ENCODE data around the gene NFYC. TPM values are rescaled to one million over a fixed set of nuclear protein-coding genes. Genes with fewer than 3 reads are reported as not detected.

The NFYC gene
- total RNA-seq, 1 donor from 2014 or later = 67.2 TPM

DNA sequence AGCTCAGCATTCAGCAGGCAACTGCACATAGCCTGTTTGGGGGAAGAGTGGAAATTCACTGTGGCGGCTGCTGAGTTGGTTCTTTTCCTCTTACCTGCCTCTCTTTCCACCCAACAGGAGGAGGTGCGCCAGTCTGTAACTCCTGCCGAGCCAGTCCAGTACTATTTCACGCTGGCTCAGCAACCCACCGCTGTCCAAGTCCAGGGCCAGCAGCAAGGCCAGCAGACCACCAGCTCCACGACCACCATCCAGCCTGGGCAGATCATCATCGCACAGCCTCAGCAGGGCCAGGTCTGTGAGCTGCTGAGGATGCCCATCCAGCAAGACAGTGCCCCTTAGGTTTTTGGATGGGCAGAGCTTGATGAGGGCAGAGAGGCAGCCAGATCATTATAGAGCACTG lies 66.5 kb downstream of the NFYC start:
- no peaks in the 10 kb centered on the region for H3K27me3 Mint-ChIP-seq (ENCODE audit: low read depth)
- H3K27ac Mint-ChIP-seq (ENCODE audit: unreplicated experiment) = no peak overlapping the region
- H3K36me3 Mint-ChIP-seq (ENCODE audit: low read depth) = peaks cover 7% of the 10 kb centered on the region
- no peak for DNase-seq (ENCODE audit: low read depth, low spot score)
- no peaks in the 10 kb centered on the region for H3K4me1 Mint-ChIP-seq
- H3K9me3 Mint-ChIP-seq = no peaks in the 10 kb centered on the region
- H3K4me3 Mint-ChIP-seq = no peak overlapping the region
- TF ChIP-seq, protein P1, sequence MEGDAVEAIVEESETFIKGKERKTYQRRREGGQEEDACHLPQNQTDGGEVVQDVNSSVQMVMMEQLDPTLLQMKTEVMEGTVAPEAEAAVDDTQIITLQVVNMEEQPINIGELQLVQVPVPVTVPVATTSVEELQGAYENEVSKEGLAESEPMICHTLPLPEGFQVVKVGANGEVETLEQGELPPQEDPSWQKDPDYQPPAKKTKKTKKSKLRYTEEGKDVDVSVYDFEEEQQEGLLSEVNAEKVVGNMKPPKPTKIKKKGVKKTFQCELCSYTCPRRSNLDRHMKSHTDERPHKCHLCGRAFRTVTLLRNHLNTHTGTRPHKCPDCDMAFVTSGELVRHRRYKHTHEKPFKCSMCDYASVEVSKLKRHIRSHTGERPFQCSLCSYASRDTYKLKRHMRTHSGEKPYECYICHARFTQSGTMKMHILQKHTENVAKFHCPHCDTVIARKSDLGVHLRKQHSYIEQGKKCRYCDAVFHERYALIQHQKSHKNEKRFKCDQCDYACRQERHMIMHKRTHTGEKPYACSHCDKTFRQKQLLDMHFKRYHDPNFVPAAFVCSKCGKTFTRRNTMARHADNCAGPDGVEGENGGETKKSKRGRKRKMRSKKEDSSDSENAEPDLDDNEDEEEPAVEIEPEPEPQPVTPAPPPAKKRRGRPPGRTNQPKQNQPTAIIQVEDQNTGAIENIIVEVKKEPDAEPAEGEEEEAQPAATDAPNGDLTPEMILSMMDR (conservative IDR thresholded peaks at IDR 0.05) = no peak

DNA sequence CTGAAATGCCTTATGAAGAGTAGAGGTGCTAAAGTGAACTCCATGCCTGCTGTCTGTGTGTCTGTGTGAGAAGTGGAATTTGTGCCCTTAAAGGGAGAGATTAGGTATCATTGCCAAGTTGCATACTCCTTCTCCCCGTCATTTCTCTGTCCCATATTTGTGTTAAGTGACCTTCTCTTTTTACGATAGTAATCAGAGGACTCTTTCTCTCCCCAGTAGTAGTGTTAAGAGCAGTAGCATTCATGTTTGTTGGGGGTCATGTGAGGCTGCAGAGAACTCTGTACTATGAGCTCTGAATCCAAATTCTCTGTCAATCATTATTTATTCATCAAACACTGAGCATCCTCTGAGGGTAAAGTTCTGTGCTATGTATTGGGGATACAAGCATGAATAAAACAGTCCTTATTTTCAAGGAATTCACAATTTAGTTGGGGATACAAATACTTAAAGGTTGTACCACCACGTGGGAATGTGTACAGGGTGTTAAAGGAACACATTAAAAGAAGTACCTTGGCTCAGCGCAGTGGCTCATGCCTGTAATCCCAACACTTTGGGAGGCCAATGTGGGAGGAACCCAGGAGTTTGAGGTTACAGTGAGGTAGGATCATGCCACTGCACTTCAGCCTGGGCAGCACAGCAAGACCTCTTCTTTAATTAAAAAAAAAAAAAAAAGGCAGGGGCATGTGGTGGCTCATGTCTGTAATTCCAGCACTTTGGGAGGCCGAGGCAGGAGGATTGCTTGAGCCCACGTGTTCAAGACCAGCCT lies 67.3 kb downstream of the NFYC start:
- Mint-ChIP-seq H3K9me3 (no peaks in the 10 kb centered on the region), H3K27ac (ENCODE audit: unreplicated experiment) (no peak overlapping the region), H3K4me3 (no peak overlapping the region), H3K27me3 (ENCODE audit: low read depth) (no peaks in the 10 kb centered on the region), H3K4me1 (no peaks in the 10 kb centered on the region), H3K36me3 (ENCODE audit: low read depth) (peaks cover 7% of the 10 kb centered on the region)
- no peak for DNase-seq (ENCODE audit: low read depth, low spot score)
- TF ChIP-seq, protein P1 (conservative IDR thresholded peaks at IDR 0.05) = no peak

DNA sequence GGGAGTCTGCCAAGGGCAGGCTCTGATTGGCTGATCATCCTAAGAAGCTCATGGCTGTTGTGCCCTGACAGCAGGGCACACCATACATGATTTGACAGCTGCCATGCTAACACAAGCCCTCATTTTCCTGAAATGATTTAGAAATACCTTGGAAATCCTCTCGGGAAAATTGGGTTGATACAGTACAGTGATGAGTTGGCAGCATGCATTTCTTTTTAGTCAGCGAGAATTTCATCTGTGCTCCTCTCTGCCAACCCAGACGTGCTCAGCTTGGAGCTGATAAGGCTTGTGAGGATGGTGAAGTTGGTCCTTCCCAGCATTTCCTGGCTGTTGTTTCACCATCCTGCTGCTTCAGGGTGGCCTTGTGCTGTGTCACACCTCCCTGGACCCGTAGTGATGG lies 69.5 kb downstream of the NFYC start:
- no peaks in the 10 kb centered on the region for H3K27me3 Mint-ChIP-seq (ENCODE audit: low read depth)
- no peaks in the 10 kb centered on the region for H3K9me3 Mint-ChIP-seq
- H3K27ac Mint-ChIP-seq (ENCODE audit: unreplicated experiment) = no peak overlapping the region
- no peak for DNase-seq (ENCODE audit: low read depth, low spot score)
- H3K36me3 Mint-ChIP-seq (ENCODE audit: low read depth) = peaks cover 7% of the 10 kb centered on the region
- TF ChIP-seq, protein P1 (conservative IDR thresholded peaks at IDR 0.05) = no peak
- H3K4me3 Mint-ChIP-seq = no peak overlapping the region
- no peaks in the 10 kb centered on the region for H3K4me1 Mint-ChIP-seq

DNA sequence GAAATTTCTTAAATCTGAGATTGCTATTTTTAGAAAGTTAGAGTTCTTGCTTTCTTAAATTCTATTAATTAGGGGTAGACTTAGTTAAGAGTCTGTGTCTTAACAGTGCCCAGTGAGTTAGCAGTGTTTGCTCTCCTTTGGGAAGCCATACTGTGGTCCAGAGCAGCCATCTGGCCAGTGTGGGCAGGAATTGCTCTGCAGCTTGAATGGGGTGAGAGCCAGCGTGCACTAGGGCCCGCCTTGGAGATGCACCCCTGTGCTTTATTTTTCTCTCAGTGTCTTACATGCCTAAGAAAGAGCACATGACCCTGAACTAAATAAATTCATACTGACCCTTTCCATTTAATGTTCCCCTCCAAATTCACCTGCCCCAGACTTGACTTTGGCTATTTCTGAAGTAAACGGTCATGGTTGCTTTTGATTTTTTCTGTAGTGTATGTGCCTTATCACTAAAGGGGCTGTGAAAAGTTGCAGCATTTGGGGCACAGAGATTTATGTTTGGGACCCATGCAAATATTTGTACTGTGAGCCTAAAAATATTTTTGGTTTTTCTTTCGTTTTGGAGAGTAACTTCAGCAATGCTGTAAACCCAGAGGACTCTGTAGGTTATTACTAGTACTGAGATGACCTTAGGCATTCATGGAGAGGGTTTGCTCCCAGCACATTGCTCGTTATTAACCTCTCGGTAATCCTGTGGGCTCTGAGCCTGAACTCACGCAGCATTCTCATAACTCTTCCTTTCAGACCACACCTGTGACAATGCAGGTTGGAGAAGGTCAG lies 70.8 kb downstream of the NFYC start:
- no peak overlapping the region for H3K4me3 Mint-ChIP-seq
- TF ChIP-seq, protein P1 (conservative IDR thresholded peaks at IDR 0.05) = no peak
- H3K36me3 Mint-ChIP-seq (ENCODE audit: low read depth) = peaks cover 16% of the 10 kb centered on the region
- DNase-seq (ENCODE audit: low read depth, low spot score) = no peak
- H3K4me1 Mint-ChIP-seq = no peaks in the 10 kb centered on the region
- H3K9me3 Mint-ChIP-seq = no peaks in the 10 kb centered on the region
- no peaks in the 10 kb centered on the region for H3K27me3 Mint-ChIP-seq (ENCODE audit: low read depth)
- no peak overlapping the region for H3K27ac Mint-ChIP-seq (ENCODE audit: unreplicated experiment)

DNA sequence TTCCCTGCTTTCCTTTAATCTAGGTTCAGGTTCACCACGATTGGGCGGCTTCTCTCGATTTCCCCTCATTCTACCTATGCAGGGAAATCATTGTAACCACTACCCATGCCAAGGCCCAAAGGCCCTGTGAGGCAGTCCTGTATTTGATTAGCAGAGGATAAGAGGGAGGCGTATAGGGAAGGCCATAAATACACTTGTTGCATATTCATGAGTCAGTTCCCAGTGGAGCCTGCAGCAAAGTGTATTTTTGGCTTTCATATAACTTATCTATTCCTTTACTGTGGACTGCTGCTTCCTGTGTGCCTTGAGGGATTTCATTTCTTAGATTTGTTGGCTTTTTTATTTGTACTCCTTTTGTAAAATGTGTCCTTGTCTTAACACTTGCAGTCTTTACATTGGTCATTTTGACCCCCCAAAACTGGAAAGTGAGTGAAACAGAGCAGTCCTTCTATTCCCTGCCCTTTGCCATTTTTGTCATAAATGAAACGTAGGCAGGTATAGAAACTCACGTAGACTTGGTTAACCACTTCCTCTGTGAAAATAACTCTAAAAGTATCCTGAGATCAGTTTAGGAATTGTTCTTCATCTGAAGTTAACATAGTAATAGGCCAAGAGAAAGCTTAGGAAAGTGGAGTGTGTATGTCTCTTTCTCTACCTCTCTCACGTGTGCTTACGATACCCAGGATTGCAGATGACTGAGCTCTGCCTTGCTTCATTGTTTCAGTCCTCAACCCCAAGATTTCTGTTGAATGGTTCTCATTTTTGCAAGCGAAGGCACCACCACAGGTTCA lies 72.4 kb downstream of the NFYC start:
- peaks cover 17% of the 10 kb centered on the region for H3K36me3 Mint-ChIP-seq (ENCODE audit: low read depth)
- peak overlapping the region; percentile 22 for H3K27ac Mint-ChIP-seq (ENCODE audit: unreplicated experiment)
- H3K9me3 Mint-ChIP-seq = no peaks in the 10 kb centered on the region

More for the DNA sequence above, 72.4 kb downstream of the NFYC start:
- Mint-ChIP-seq H3K27me3 (ENCODE audit: low read depth) (no peaks in the 10 kb centered on the region), H3K4me1 (peaks cover 8% of the 10 kb centered on the region), H3K4me3 (no peak overlapping the region)
- DNase-seq (ENCODE audit: low read depth, low spot score) = no peak
- TF ChIP-seq, protein P1 (conservative IDR thresholded peaks at IDR 0.05) = no peak

All from neural crest cell (in vitro differentiated cells).